K562 (cell line): Measurements from ENCODE around the gene LTBP2. TPM values are rescaled to one million over a fixed set of nuclear protein-coding genes. Genes with fewer than 3 reads are reported as not detected.

Experiments
- ATAC-seq: fragments of 200-7000 bp; cut with Tn5 transposase; 3 replicates; pipeline ENCODE4 v1.9.1; 2020; ENCODE audit warnings: moderate library complexity
- BruUV-seq: library from RNA; stranded (reverse); fragments of 400-500 nt; replicated peaks from 2 replicates; lab custom pipeline; 2021; lab: Mats Ljungman, UMichigan
- CTCF ChIA-PET: fragments of 300-600 bp; formaldehyde crosslinking; extraction: SDS; loops from one replicate; lab custom pipeline; 2021; ENCODE audit warnings: low intra/inter-chr PET ratio; lab: Yijun Ruan, JAX
- POLR2A ChIA-PET: fragments of 300-600, 350-650 bp; sonication (Branson Sonifier 250); formaldehyde crosslinking; extraction: SDS; loops from one replicate; lab custom pipeline; 2021; ENCODE audit warnings: antibody characterized with exemption, inconsistent platforms; lab: Yijun Ruan, JAX
- DNase-seq, 4 experiments: peaks; one replicate each; pipeline versions ENCODE4 v3.0.0 to v3.0.0-alpha.2; 2011 to 2018; ENCODE audit warnings: low spot score in 3 of 4, mixed read lengths in 3 of 4; ENCODE audit errors: extremely low read depth in 1 of 4
- FAIRE-seq: peaks from 2 replicates; lab custom pipeline; 2011; peaks lifted over from hg19 to GRCh38; lab: Jason Lieb, UNC
- H2AFZ ChIP-seq: 2 replicates; pipeline ENCODE4 v1.6.0; 2011; ENCODE audit warnings: low read depth, low read length, control low read depth, inconsistent platforms
- H3K27ac ChIP-seq: fragments of 200-600 bp; 3 replicates; pipeline ENCODE4 v1.8.0; 2011; ENCODE audit warnings: low read depth, mild to moderate bottlenecking, control low read depth, inconsistent platforms, low read length, moderate library complexity, mixed read lengths; ENCODE audit errors: extremely low read depth
- H3K27me3 ChIP-seq, 2 experiments: fragments of 300-600 bp in 1 of 2; 2 replicates in 1 of 2; 3 replicates in 1 of 2; pipeline versions ENCODE4 v1.6.0 to v1.8.0; 2011; ENCODE audit warnings: inconsistent platforms in 2 of 2, low read length in 2 of 2, mild to moderate bottlenecking in 1 of 2, mixed read lengths in 1 of 2, moderate library complexity in 1 of 2; ENCODE audit not compliant: control insufficient read depth in 2 of 2, insufficient read depth in 2 of 2
- H3K36me3 ChIP-seq: fragments of 300-600 bp; 3 replicates; pipeline ENCODE4 v1.8.0; 2011; ENCODE audit warnings: mild to moderate bottlenecking, low read length, inconsistent platforms; ENCODE audit not compliant: control insufficient read depth, insufficient read depth
- H3K4me1 ChIP-seq, 2 experiments: fragments of 200-600 bp in 1 of 2; replicated peaks in 1 of 2; 2 replicates in 1 of 2; 3 replicates in 1 of 2; pipeline versions ENCODE4 v1.5.1 to v1.8.0; 2011; ENCODE audit warnings: inconsistent platforms in 2 of 2, low read length in 2 of 2, mild to moderate bottlenecking in 1 of 2, mixed read lengths in 1 of 2, moderate library complexity in 1 of 2; ENCODE audit not compliant: control insufficient read depth in 2 of 2, insufficient read depth in 2 of 2
- H3K4me2 ChIP-seq: 2 replicates; pipeline ENCODE4 v1.6.1; 2011; ENCODE audit warnings: low read length, control low read depth, inconsistent platforms, mixed read lengths; ENCODE audit not compliant: insufficient read depth
- H3K4me3 ChIP-seq: fragments of 200-600 bp; sonication (generic), shearing (Covaris generic); 2 replicates; pipeline ENCODE4 v1.5.1; 2016; ENCODE audit warnings: control low read depth, inconsistent platforms
- H3K79me2 ChIP-seq: fragments of 200-600 bp; 3 replicates; pipeline ENCODE4 v1.8.0; 2011; ENCODE audit warnings: low read length, inconsistent platforms; ENCODE audit not compliant: control insufficient read depth, insufficient read depth
- H3K9ac ChIP-seq, 2 experiments: 2 replicates each; pipeline versions ENCODE4 v1.6.0 to v1.6.1; 2011; ENCODE audit warnings: low read depth in 2 of 2, low read length in 2 of 2, control low read depth in 1 of 2, inconsistent platforms in 1 of 2, mild to moderate bottlenecking in 1 of 2, mixed read lengths in 1 of 2; ENCODE audit not compliant: insufficient read depth in 1 of 2
- H3K9me1 ChIP-seq: one replicate; pipeline ENCODE4 v1.6.0; 2011; ENCODE audit warnings: inconsistent platforms, mild to moderate bottlenecking, low read length, moderate library complexity; ENCODE audit not compliant: control insufficient read depth, insufficient read depth
- H3K9me3 ChIP-seq: replicated peaks from 2 replicates; pipeline ENCODE4 v1.5.1; 2011; ENCODE audit warnings: low read depth, low read length, inconsistent platforms; ENCODE audit not compliant: control insufficient read depth, insufficient read depth
- H4K20me1 ChIP-seq: replicated peaks from 2 replicates; pipeline ENCODE4 v1.6.1; 2011; ENCODE audit warnings: low read length, inconsistent platforms, mixed read lengths; ENCODE audit not compliant: control insufficient read depth, insufficient read depth
- ELK1 ChIP-seq: sonication (generic); formaldehyde crosslinking; IDR thresholded peaks from 2 replicates; pipeline ENCODE4 v1.8.1; 2022; ENCODE audit warnings: missing genetic modification reagents
- GTF3C2 ChIP-seq: IDR thresholded peaks from 3 replicates; pipeline ENCODE4 v1.6.1; 2011; ENCODE audit warnings: borderline replicate concordance, mild to moderate bottlenecking, moderate library complexity; ENCODE audit not compliant: insufficient read length; ENCODE audit errors: extremely low read depth
- KLF13 ChIP-seq: fragments of 450-650 bp; IDR thresholded peaks from 2 replicates; pipeline ENCODE4 v1.6.1; 2016; ENCODE audit warnings: missing genetic modification characterization, low read depth, mild to moderate bottlenecking, missing compliant biosample characterization, moderate library complexity, borderline replicate concordance
- MAFF ChIP-seq: IDR thresholded peaks from 2 replicates; pipeline ENCODE4 v1.6.1; 2012; ENCODE audit warnings: low read length, improper control_type of control experiment
- RB1 ChIP-seq: fragments of 450-650 bp; IDR thresholded peaks from 2 replicates; pipeline ENCODE4 v1.6.1; 2017; ENCODE audit warnings: low read depth, mild to moderate bottlenecking
- RBFOX2 ChIP-seq: fragments of 200-400 bp; formaldehyde crosslinking; IDR thresholded peaks from 2 replicates; pipeline ENCODE4 v1.6.1; 2017; ENCODE audit warnings: low read depth, mild to moderate bottlenecking, low read length, moderate library complexity
- RBM25 ChIP-seq: fragments of 200-400 bp; formaldehyde crosslinking; IDR thresholded peaks from 2 replicates; pipeline ENCODE4 v1.6.1; 2018; ENCODE audit warnings: low read length, low read depth, moderate library complexity; ENCODE audit not compliant: severe bottlenecking
- RHOXF2B ChIP-seq: fragments of 250-450 bp; sonication (Bioruptor Pico); conservative IDR thresholded peaks from 2 replicates; pipeline ENCODE4 v1.5.1; 2021
- ZFP36 ChIP-seq: fragments of 150-350 bp; IDR thresholded peaks from 2 replicates; pipeline ENCODE4 v1.6.1; 2018; ENCODE audit warnings: low read length, low read depth; ENCODE audit not compliant: partially characterized antibody
- WGBS: fragments of 100-300 bp; shearing (Covaris generic); methylation state at CpG from one replicate; pipeline ENCODE4 v1.1.6; 2016; ENCODE audit warnings: low coverage, mixed read lengths; ENCODE audit not compliant: insufficient coverage; ENCODE audit errors: missing lambda C conversion rate; 5-methylcytosine and 5-hydroxymethylcytosine counted together
- in situ Hi-C: fragments of 300-500 bp; cut with MboI; formaldehyde crosslinking; loops from 4 replicates; pipeline ENCODE4 v1.15.0; 2018; ENCODE audit warnings: inconsistent platforms, mixed read lengths
- intact Hi-C: fragments of 100-400 bp; cut with micrococcal nuclease; formaldehyde crosslinking; loops from 2 replicates; pipeline ENCODE4 v1.14.2; 2022
- polyA plus RNA-seq, 8 experiments: library from polyadenylated mRNA; depleted of rRNA in 4 of 8; stranded (reverse) in 5 of 8; unstranded in 3 of 8; fragments of >200 nt; fragmentation: Nextera tagmentation in 2 of 8; fragmentation: Illumina TruSeq in 1 of 8; extraction: Ambion mirVana in 2 of 8; extraction: Trizol in 1 of 8; gene quantifications; 2 replicates each; pipeline versions ENCODE4 v1.2.1 to v1.2.3, GENCODE V29; 2011 to 2014; ENCODE audit warnings: inconsistent platforms in 1 of 8, missing spikeins in 1 of 8
- total RNA-seq, 7 experiments: library from RNA; depleted of rRNA in 6 of 7; stranded (reverse); fragments of >200 nt in 6 of 7; fragmentation: Illumina TruSeq in 2 of 7; extraction: Trizol in 2 of 7; gene quantifications; 2 replicates each; pipeline versions ENCODE4 v1.2.1 to v1.2.3, GENCODE V29; 2011 to 2021; ENCODE audit warnings: low replicate concordance in 1 of 7
- TF ChIP-seq, protein P1 (sequence below): fragments of 450-650 bp; formaldehyde crosslinking; IDR thresholded peaks from 2 replicates; pipeline ENCODE4 v1.4.0; 2020; ENCODE audit warnings: mild to moderate bottlenecking, mixed read lengths

Gene LTBP2
- total and polyA plus RNA-seq, 9 of the 15 experiments (the other 6 are each of a cell fraction or from before 2014, with no cell fraction given), result under 0.01 to 0.18 (median 0.03) TPM; not detected in 3

DNA sequence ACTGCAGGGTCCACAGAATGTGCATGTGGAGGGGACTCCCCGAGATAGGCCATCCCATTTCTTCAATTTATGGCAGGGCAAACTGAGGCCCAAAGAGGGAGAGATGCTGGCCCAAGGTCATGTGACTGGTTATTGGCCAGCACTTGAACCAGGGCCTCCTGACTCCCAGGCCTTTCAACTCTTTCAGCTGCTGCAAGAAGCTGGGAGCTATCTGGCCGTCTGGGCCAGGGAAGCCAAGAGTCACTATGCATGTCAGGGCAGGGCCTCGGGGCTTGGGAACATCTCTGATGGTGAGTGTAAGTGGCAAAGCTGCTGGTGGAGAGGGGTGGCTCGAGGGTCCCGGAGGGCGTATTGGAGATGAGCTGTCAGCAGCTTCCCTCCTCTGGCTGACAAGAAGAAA is 9.5 kb upstream of the LTBP2 start:
- DNase-seq, result no peak
- CTCF ChIA-PET, result no interaction called here
- in situ Hi-C loops (no loop called here), intact Hi-C loops (no loop called here)
- BruUV-seq, result no TSS peak
- no peak overlapping the region for H3K9ac ChIP-seq
- no peaks in the 10 kb centered on the region for H3K9me3 ChIP-seq
- H3K27ac ChIP-seq, result no peak overlapping the region
- H3K4me3 ChIP-seq, result no peak overlapping the region
- 16% methylated on average over 4 of the region's 6 CpGs for WGBS
- H3K27me3 ChIP-seq, result no peaks in the 10 kb centered on the region
- peaks cover 26 to 30% of the 10 kb centered on the region in 2 experiments for H3K4me1 ChIP-seq
- no peaks in the 10 kb centered on the region for H3K36me3 ChIP-seq
- no peak overlapping the region for H3K4me2 ChIP-seq
- no peak for TF ChIP-seq KLF13
- TF ChIP-seq, protein P1, sequence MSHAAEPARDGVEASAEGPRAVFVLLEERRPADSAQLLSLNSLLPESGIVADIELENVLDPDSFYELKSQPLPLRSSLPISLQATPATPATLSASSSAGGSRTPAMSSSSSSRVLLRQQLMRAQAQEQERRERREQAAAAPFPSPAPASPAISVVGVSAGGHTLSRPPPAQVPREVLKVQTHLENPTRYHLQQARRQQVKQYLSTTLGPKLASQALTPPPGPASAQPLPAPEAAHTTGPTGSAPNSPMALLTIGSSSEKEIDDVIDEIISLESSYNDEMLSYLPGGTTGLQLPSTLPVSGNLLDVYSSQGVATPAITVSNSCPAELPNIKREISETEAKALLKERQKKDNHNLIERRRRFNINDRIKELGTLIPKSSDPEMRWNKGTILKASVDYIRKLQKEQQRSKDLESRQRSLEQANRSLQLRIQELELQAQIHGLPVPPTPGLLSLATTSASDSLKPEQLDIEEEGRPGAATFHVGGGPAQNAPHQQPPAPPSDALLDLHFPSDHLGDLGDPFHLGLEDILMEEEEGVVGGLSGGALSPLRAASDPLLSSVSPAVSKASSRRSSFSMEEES (CRISPR knock-in tag), result peak; percentile 60
- no peaks in the 10 kb centered on the region for H4K20me1 ChIP-seq
- no peak for ATAC-seq
- no peak overlapping the region for H2AFZ ChIP-seq
- H3K9me1 ChIP-seq, result no peaks in the 10 kb centered on the region
- POLR2A ChIA-PET, result interaction anchor here (0.7 to 0.9 kb wide), 2 partner anchors 24 to 270 kb away, joined by 3 to 4 read pairs; no protein-coding TSS in a partner anchor
- no peak for FAIRE-seq
- H3K79me2 ChIP-seq, result no peaks in the 10 kb centered on the region

GRCh38 chr14:74620923-74621322 is 8.9 kb upstream of the LTBP2 start:
- in situ Hi-C loops (no loop called here), intact Hi-C loops (no loop called here)
- H4K20me1 ChIP-seq, result no peaks in the 10 kb centered on the region
- 37% methylated on average over 3 of the region's 3 CpGs for WGBS
- H3K9ac ChIP-seq, result no peak overlapping the region
- H3K4me3 ChIP-seq, result no peak overlapping the region
- FAIRE-seq (no peak), ATAC-seq (no peak), DNase-seq (no peak)
- ChIA-PET CTCF (no interaction called here), POLR2A (interaction anchor here (0.9 kb wide), 1 partner anchor 25 kb away, joined by 4 read pairs; no protein-coding TSS in a partner anchor)
- no peaks in the 10 kb centered on the region for H3K9me1 ChIP-seq
- no peak overlapping the region for H3K27ac ChIP-seq
- H3K27me3 ChIP-seq, result no peaks in the 10 kb centered on the region
- H3K79me2 ChIP-seq, result no peaks in the 10 kb centered on the region
- H3K4me1 ChIP-seq, result peaks cover 26 to 35% of the 10 kb centered on the region in 2 experiments
- H3K9me3 ChIP-seq, result no peaks in the 10 kb centered on the region
- H3K36me3 ChIP-seq, result no peaks in the 10 kb centered on the region
- H3K4me2 ChIP-seq, result no peak overlapping the region
- H2AFZ ChIP-seq, result no peak overlapping the region
- BruUV-seq, result no TSS peak
- TF ChIP-seq RBFOX2 (no peak), ELK1 (CRISPR knock-in tag) (no peak), RHOXF2B (CRISPR knock-in tag) (no peak), GTF3C2 (no peak), RB1 (no peak), ZFP36 (peak; percentile 62), MAFF (no peak), RBM25 (peak; percentile 16)
